Measurements from ENCODE around the gene MEIS2.
A peak's percentile ranks its signal among the peaks of the same experiment; 100 is the strongest.

Gene MEIS2

GRCh38 chr15:37112971-37113670 lies 12.8 kb upstream of the MEIS2 start:
- no peaks in the 10 kb centered on the region for H3K36me3 ChIP-seq (ENCODE audit: control insufficient read depth, insufficient read depth, low read length)
- no peaks in the 10 kb centered on the region for H3K9me3 ChIP-seq (ENCODE audit: control insufficient read depth, low read length)
- 86 to 88% methylated on average over 4 of the region's 5 CpGs for WGBS, 2 experiments (ENCODE audit: insufficient coverage in 2 of 2)
- no peak overlapping the region for H3K4me3 ChIP-seq (ENCODE audit: extremely low read depth, insufficient read depth, low read length, poor library complexity, severe bottlenecking)
- H3K27ac ChIP-seq (ENCODE audit: low read depth, low read length, severe bottlenecking) = no peak overlapping the region
- H3K4me1 ChIP-seq (ENCODE audit: control insufficient read depth, insufficient read depth, low read length, poor library complexity, severe bottlenecking) = peaks cover 6% of the 10 kb centered on the region

- WGBS, 2 experiments (ENCODE audit: insufficient coverage in 2 of 2) = 40 to 78% methylated on average over 1 to 3 of the region's 4 CpGs
- H3K27ac ChIP-seq (ENCODE audit: low read depth, low read length, severe bottlenecking) = no peak overlapping the region
- H3K9me3 ChIP-seq (ENCODE audit: control insufficient read depth, low read length) = no peaks in the 10 kb centered on the region
- H3K4me1 ChIP-seq (ENCODE audit: control insufficient read depth, insufficient read depth, low read length, poor library complexity, severe bottlenecking) = peaks cover 6% of the 10 kb centered on the region
- H3K4me3 ChIP-seq (ENCODE audit: extremely low read depth, insufficient read depth, low read length, poor library complexity, severe bottlenecking) = no peak overlapping the region
- H3K36me3 ChIP-seq (ENCODE audit: control insufficient read depth, insufficient read depth, low read length) = no peaks in the 10 kb centered on the region
Observed at GRCh38 chr15:37112171-37112570, 11.8 kb upstream of the MEIS2 start.

DNA sequence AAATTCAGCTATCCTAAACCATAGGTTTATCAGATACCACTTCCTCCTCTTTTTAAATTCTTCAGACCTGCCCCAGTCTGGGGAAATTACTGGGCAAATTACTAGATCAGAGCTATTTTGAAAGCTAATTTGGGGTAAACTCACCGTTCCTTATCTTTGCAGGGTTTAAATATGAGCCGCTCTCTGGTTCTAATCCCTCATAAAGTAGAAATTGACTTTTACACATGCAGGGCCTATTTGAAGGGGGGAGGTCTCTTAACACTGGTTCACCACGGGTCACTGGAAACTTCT lies 11.0 kb upstream of the MEIS2 start:
- 8 to 46% methylated on average over 2 of the region's 3 CpGs for WGBS, 2 experiments (ENCODE audit: insufficient coverage in 2 of 2)
- H3K27ac ChIP-seq (ENCODE audit: low read depth, low read length, severe bottlenecking) = peak overlapping the region; percentile 82
- H3K9me3 ChIP-seq (ENCODE audit: control insufficient read depth, low read length) = no peaks in the 10 kb centered on the region
- H3K36me3 ChIP-seq (ENCODE audit: control insufficient read depth, insufficient read depth, low read length) = no peaks in the 10 kb centered on the region
- peak overlapping the region; percentile 29 for H3K4me3 ChIP-seq (ENCODE audit: extremely low read depth, insufficient read depth, low read length, poor library complexity, severe bottlenecking)
- H3K4me1 ChIP-seq (ENCODE audit: control insufficient read depth, insufficient read depth, low read length, poor library complexity, severe bottlenecking) = peaks cover 6% of the 10 kb centered on the region

DNA sequence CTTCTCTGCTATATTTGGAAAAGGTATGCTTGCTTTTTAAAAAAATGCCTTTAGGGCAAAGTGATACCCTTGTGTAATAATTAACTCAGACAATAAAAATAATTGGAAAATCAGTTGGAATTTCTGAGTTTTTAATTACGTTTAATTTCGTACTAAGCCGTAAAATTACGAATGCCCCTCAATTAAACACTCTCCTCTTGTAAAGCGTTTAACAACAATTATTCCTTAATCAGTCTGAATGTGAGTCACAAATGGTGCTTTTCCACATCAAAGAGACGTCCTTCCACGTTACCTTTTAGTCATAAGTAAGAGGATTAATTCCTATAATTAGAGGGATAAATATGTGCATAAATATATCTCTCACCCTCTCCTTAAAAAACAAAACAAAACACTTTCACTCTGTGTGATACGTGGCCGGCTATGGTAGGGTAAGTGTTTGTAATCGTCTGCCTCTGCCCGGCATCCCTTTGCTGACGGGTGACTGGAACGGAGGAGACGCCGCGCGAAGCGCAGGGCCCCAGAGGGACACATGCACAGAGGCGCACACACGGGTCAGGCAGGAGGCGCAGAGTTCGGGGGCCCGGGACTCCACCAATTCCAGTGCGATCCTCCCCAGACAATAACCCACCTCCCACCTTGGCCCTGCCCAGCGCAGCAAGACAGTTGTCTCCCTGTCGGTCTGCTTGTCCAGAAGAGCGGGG lies 9.7 kb upstream of the MEIS2 start:
- WGBS, 2 experiments (ENCODE audit: insufficient coverage in 2 of 2) = 1 to 3% methylated on average over 17 of the region's 27 CpGs
- peak overlapping the region; percentile 82 for H3K27ac ChIP-seq (ENCODE audit: low read depth, low read length, severe bottlenecking)
- H3K4me3 ChIP-seq (ENCODE audit: extremely low read depth, insufficient read depth, low read length, poor library complexity, severe bottlenecking) = peak overlapping the region; percentile 29

GRCh38 chr15:37109168-37109871 lies 9.0 kb upstream of the MEIS2 start:
- no peaks in the 10 kb centered on the region for H3K36me3 ChIP-seq (ENCODE audit: control insufficient read depth, insufficient read depth, low read length)
- no peak overlapping the region for H3K27ac ChIP-seq (ENCODE audit: low read depth, low read length, severe bottlenecking)
- 5 to 6% methylated on average over 7 to 12 of the region's 18 CpGs for WGBS, 2 experiments (ENCODE audit: insufficient coverage in 2 of 2)
- H3K4me1 ChIP-seq (ENCODE audit: control insufficient read depth, insufficient read depth, low read length, poor library complexity, severe bottlenecking) = peaks cover 6% of the 10 kb centered on the region
- H3K4me3 ChIP-seq (ENCODE audit: extremely low read depth, insufficient read depth, low read length, poor library complexity, severe bottlenecking) = no peak overlapping the region
- no peaks in the 10 kb centered on the region for H3K9me3 ChIP-seq (ENCODE audit: control insufficient read depth, low read length)

More for the DNA sequence above, 9.7 kb upstream of the MEIS2 start:
- H3K9me3 ChIP-seq (ENCODE audit: control insufficient read depth, low read length) = no peaks in the 10 kb centered on the region
- peaks cover 6% of the 10 kb centered on the region for H3K4me1 ChIP-seq (ENCODE audit: control insufficient read depth, insufficient read depth, low read length, poor library complexity, severe bottlenecking)
- no peaks in the 10 kb centered on the region for H3K36me3 ChIP-seq (ENCODE audit: control insufficient read depth, insufficient read depth, low read length)

DNA sequence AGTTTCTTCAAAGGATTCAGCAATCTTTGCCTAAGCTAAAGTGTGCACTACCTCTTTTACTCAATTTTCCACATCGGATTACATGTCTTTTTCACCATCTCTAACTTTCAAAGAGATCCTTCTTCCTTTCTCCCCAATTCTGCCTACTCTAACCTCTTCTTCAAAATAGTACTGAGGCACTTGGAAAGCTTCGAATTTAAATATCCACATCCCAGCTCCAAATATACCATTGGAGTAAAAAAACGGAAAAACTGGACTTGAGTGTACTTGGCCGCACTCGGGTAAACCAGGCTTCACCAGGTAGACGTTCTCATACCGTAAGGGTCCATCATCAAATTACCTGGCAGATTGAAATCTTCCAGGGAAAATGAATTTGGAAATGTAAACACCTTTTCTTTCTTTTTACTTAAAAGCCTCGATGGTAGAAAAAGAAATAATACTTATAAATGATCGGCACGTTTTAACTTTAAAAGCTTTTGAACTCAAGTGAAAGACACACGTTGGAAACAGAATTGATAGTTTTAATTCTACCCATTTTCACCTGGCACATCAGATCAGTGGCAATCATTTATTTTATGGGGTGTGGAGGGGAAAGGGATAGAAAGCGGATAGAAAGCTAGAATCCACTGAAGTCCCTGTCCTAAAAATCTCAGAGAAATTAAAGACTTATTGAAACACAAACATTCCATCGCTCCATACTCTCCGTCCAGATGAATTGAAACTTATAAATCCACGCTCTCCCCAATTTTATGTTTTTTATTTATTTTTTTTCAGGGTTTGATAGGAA lies 8.2 kb upstream of the MEIS2 start:
- Histone ChIP-seq H3K4me1 (ENCODE audit: control insufficient read depth, insufficient read depth, low read length, poor library complexity, severe bottlenecking) (peaks cover 6% of the 10 kb centered on the region), H3K36me3 (ENCODE audit: control insufficient read depth, insufficient read depth, low read length) (no peaks in the 10 kb centered on the region), H3K4me3 (ENCODE audit: extremely low read depth, insufficient read depth, low read length, poor library complexity, severe bottlenecking) (no peak overlapping the region), H3K27ac (ENCODE audit: low read depth, low read length, severe bottlenecking) (no peak overlapping the region), H3K9me3 (ENCODE audit: control insufficient read depth, low read length) (no peaks in the 10 kb centered on the region)
- WGBS, 2 experiments (ENCODE audit: insufficient coverage in 2 of 2) = 5 to 11% methylated on average over 5 to 6 of the region's 15 CpGs

DNA sequence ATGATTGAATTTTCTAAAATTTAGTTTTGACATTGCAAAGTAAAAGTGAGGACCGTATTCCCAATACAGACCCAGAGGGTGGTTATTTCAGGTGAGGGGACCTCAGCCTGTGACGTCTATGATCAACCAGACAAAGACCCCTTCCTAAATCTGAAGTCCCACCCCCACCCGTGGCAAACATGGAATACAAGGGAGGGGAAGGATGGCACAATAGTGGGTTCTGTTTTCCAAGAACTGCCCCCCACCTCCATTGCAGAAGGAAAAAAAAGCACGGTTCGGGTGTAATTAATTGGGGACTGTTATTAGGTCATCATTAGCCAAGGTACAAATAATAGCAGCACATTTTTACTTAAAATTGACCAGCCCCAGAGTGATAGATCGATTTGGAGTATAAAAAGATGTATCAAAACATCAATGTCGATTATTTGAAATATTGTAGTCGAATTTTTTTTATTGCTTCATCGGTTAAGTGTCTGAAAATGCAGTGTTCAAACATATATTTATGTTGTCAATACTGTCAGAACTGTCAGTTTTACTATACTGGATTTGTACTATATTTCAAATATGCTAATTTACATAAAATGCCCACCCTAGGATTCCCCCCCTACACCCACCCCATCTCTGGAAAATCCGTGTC lies 7.5 kb upstream of the MEIS2 start:
- H3K4me3 ChIP-seq (ENCODE audit: extremely low read depth, insufficient read depth, low read length, poor library complexity, severe bottlenecking) = no peak overlapping the region
- 9 to 10% methylated on average over 1 to 2 of the region's 10 CpGs for WGBS, 2 experiments (ENCODE audit: insufficient coverage in 2 of 2)

DNA sequence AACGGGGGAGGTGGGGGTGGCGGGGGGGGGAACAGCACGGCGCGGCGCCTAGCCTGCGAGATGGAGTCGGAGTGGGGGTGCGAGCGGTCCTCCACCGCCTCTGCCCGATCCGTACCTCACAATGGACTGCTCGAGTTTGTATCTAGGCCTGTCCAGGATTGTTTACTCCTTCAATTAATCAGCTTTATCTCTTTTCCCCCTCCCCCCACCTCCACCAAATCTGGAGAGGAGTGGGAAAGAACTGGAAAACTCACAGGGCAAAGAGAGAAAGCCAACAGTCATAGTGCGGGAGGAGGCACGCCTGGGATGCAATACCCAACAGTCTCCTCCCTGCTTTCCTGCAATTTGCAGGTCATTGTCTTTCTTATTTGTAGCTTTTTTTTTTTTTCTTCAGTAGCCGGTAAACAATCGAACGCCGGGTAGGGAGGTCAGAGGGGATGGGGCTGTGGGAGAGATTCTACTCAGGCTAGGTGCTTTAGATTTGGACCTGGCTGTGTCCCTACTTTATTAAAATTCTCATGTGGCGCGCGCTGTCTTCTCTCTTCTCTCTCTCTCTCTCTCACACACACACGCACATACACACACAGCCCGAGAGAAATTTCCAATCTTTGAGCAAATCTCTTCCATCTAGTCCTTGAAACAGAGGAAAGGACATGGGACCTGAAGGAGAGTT lies 6.9 kb upstream of the MEIS2 start:
- WGBS, 2 experiments (ENCODE audit: insufficient coverage in 2 of 2) = 0% methylated on average over 2 to 4 of the region's 25 CpGs
- no peaks in the 10 kb centered on the region for H3K36me3 ChIP-seq (ENCODE audit: control insufficient read depth, insufficient read depth, low read length)
- H3K9me3 ChIP-seq (ENCODE audit: control insufficient read depth, low read length) = no peaks in the 10 kb centered on the region
- no peak overlapping the region for H3K4me3 ChIP-seq (ENCODE audit: extremely low read depth, insufficient read depth, low read length, poor library complexity, severe bottlenecking)
- H3K4me1 ChIP-seq (ENCODE audit: control insufficient read depth, insufficient read depth, low read length, poor library complexity, severe bottlenecking) = peaks cover 6% of the 10 kb centered on the region
- no peak overlapping the region for H3K27ac ChIP-seq (ENCODE audit: low read depth, low read length, severe bottlenecking)

More for the DNA sequence above, 7.5 kb upstream of the MEIS2 start:
- no peaks in the 10 kb centered on the region for H3K9me3 ChIP-seq (ENCODE audit: control insufficient read depth, low read length)
- H3K36me3 ChIP-seq (ENCODE audit: control insufficient read depth, insufficient read depth, low read length) = no peaks in the 10 kb centered on the region
- H3K27ac ChIP-seq (ENCODE audit: low read depth, low read length, severe bottlenecking) = no peak overlapping the region
- peaks cover 6% of the 10 kb centered on the region for H3K4me1 ChIP-seq (ENCODE audit: control insufficient read depth, insufficient read depth, low read length, poor library complexity, severe bottlenecking)

- Histone ChIP-seq H3K9me3 (ENCODE audit: control insufficient read depth, low read length) (no peaks in the 10 kb centered on the region), H3K4me1 (ENCODE audit: control insufficient read depth, insufficient read depth, low read length, poor library complexity, severe bottlenecking) (peaks cover 6% of the 10 kb centered on the region), H3K27ac (ENCODE audit: low read depth, low read length, severe bottlenecking) (peak overlapping the region; percentile 68), H3K4me3 (ENCODE audit: extremely low read depth, insufficient read depth, low read length, poor library complexity, severe bottlenecking) (peak overlapping the region; percentile 24), H3K36me3 (ENCODE audit: control insufficient read depth, insufficient read depth, low read length) (no peaks in the 10 kb centered on the region)
- WGBS, 2 experiments (ENCODE audit: insufficient coverage in 2 of 2) = 0 to 1% methylated on average over 16 to 18 of the region's 23 CpGs
Observed at GRCh38 chr15:37106490-37107001, 6.2 kb upstream of the MEIS2 start.

All from mesodermal cell (in vitro differentiated cells).